IMR-90 (cell line): ENCODE data around the gene CBFA2T3. TPM values are rescaled to one million over a fixed set of nuclear protein-coding genes. Genes with fewer than 3 reads are reported as not detected.
A peak's percentile ranks its signal among the peaks of the same experiment; 100 is the strongest.

Experiments
- ATAC-seq: fragments of 200-7000 bp; cut with Tn5 transposase; 2 replicates; pipeline ENCODE4 v1.9.1; 2020; ENCODE audit warnings: low read depth, mild to moderate bottlenecking, moderate library complexity
- BruUV-seq: library from RNA; stranded (reverse); fragments of 400-500 nt; replicated peaks from 2 replicates; lab custom pipeline; 2021; lab: Mats Ljungman, UMichigan
- CTCF ChIA-PET: fragments of 300-600 bp; formaldehyde crosslinking; extraction: SDS; loops from one replicate; lab custom pipeline; 2021; ENCODE audit warnings: antibody characterized with exemption; lab: Yijun Ruan, JAX
- POLR2A ChIA-PET: fragments of 300-600 bp; sonication (Branson Sonifier 250); formaldehyde crosslinking; loops from one replicate; lab custom pipeline; 2022; ENCODE audit warnings: antibody characterized with exemption; ENCODE audit not compliant: unreplicated experiment; lab: Charles Lee
- DNase-seq: peaks from one replicate; pipeline ENCODE4 v3.0.0; 2013
- H2AFZ ChIP-seq: replicated peaks from 2 replicates; pipeline ENCODE3; 2013; ENCODE audit warnings: low read length, mild to moderate bottlenecking; ENCODE audit not compliant: poor library complexity
- H2AK5ac ChIP-seq: 2 replicates; pipeline ENCODE4 v1.6.1; 2013; ENCODE audit warnings: low read depth, low read length, inconsistent platforms
- H2AK9ac ChIP-seq: replicated peaks from 2 replicates; pipeline ENCODE3; 2013; ENCODE audit warnings: mild to moderate bottlenecking, low read depth, low read length, moderate library complexity; ENCODE audit not compliant: poor library complexity
- H2BK120ac ChIP-seq: 2 replicates; pipeline ENCODE4 v1.6.1; 2013; ENCODE audit warnings: low read depth, low read length, inconsistent platforms
- H2BK15ac ChIP-seq: 3 replicates; pipeline ENCODE4 v1.6.1; 2013; ENCODE audit warnings: low read depth, low read length, inconsistent platforms
- H2BK20ac ChIP-seq: 2 replicates; pipeline ENCODE4 v1.6.1; 2013; ENCODE audit warnings: low read depth, mild to moderate bottlenecking, inconsistent platforms, low read length, moderate library complexity
- H2BK5ac ChIP-seq: 2 replicates; pipeline ENCODE4 v1.6.1; 2013; ENCODE audit warnings: mild to moderate bottlenecking, low read depth, low read length, inconsistent platforms; ENCODE audit not compliant: poor library complexity, severe bottlenecking
- H3K14ac ChIP-seq: replicated peaks from 2 replicates; pipeline ENCODE4 v1.6.1; 2013; ENCODE audit warnings: low read depth, low read length, inconsistent platforms
- H3K18ac ChIP-seq: 2 replicates; pipeline ENCODE4 v1.6.1; 2013; ENCODE audit warnings: low read depth, low read length, control low read depth
- H3K23ac ChIP-seq: 2 replicates; pipeline ENCODE4 v1.6.1; 2013; ENCODE audit warnings: low read depth, low read length, inconsistent platforms
- H3K27ac ChIP-seq: 2 replicates; pipeline ENCODE4 v1.5.1; 2013; ENCODE audit warnings: mild to moderate bottlenecking, control low read depth, low read length; ENCODE audit not compliant: insufficient read depth
- H3K27me3 ChIP-seq: 2 replicates; pipeline ENCODE4 v1.6.1; 2013; ENCODE audit warnings: low read length; ENCODE audit not compliant: control insufficient read depth, insufficient read depth
- H3K36me3 ChIP-seq: 2 replicates; pipeline ENCODE4 v1.6.1; 2013; ENCODE audit warnings: low read length, mixed read lengths; ENCODE audit not compliant: control insufficient read depth, insufficient read depth
- H3K4ac ChIP-seq: 2 replicates; pipeline ENCODE4 v1.6.1; 2013; ENCODE audit warnings: low read depth, low read length, inconsistent platforms
- H3K4me1 ChIP-seq: 2 replicates; pipeline ENCODE4 v1.6.1; 2013; ENCODE audit warnings: low read length, mixed read lengths; ENCODE audit not compliant: control insufficient read depth, insufficient read depth
- H3K4me2 ChIP-seq: 2 replicates; pipeline ENCODE4 v1.6.1; 2013; ENCODE audit warnings: low read depth, mild to moderate bottlenecking, control low read depth, low read length, moderate library complexity
- H3K4me3 ChIP-seq: 2 replicates; pipeline ENCODE4 v1.5.1; 2013; ENCODE audit warnings: low read depth, mild to moderate bottlenecking, control low read depth, low read length, moderate library complexity; ENCODE audit not compliant: insufficient read depth
- H3K56ac ChIP-seq: 2 replicates; pipeline ENCODE4 v1.6.1; 2013; ENCODE audit warnings: low read length, inconsistent platforms; ENCODE audit not compliant: insufficient read depth; ENCODE audit errors: extremely low read depth
- H3K79me1 ChIP-seq, 2 experiments: 2 replicates each; pipeline ENCODE4 v1.6.1; 2013; ENCODE audit warnings: low read length in 2 of 2, inconsistent platforms in 1 of 2, low read depth in 1 of 2
- H3K9ac ChIP-seq: 2 replicates; pipeline ENCODE4 v1.6.1; 2013; ENCODE audit warnings: low read depth, low read length, control low read depth
- H3K9me1 ChIP-seq: 2 replicates; pipeline ENCODE4 v1.6.1; 2013; ENCODE audit warnings: low read length, inconsistent platforms; ENCODE audit not compliant: insufficient read depth
- H3K9me3 ChIP-seq: 2 replicates; pipeline ENCODE4 v1.6.1; 2013; ENCODE audit warnings: low read length; ENCODE audit not compliant: control insufficient read depth, insufficient read depth
- H4K20me1 ChIP-seq: 2 replicates; pipeline ENCODE4 v1.6.1; 2013; ENCODE audit warnings: low read length, inconsistent platforms; ENCODE audit not compliant: insufficient read depth
- H4K5ac ChIP-seq: 2 replicates; pipeline ENCODE4 v1.6.1; 2013; ENCODE audit warnings: mild to moderate bottlenecking, low read depth, low read length, control low read depth
- H4K8ac ChIP-seq, 2 experiments: 2 replicates each; pipeline ENCODE4 v1.6.1; 2013; ENCODE audit warnings: low read depth in 2 of 2, low read length in 2 of 2, control low read depth in 1 of 2, inconsistent platforms in 1 of 2
- H4K91ac ChIP-seq: 2 replicates; pipeline ENCODE4 v1.6.1; 2013; ENCODE audit warnings: low read depth, low read length, inconsistent platforms; ENCODE audit not compliant: insufficient read depth
- BHLHE40 ChIP-seq: fragments of 150-350 bp; IDR thresholded peaks from 2 replicates; pipeline ENCODE4 v1.6.1; 2016; ENCODE audit warnings: mild to moderate bottlenecking, low read depth, low read length
- CEBPB ChIP-seq: IDR thresholded peaks from 2 replicates; pipeline ENCODE4 v1.6.1; 2012; ENCODE audit warnings: low read depth, low read length, improper control_type of control experiment
- ELK1 ChIP-seq: fragments of 150-350 bp; IDR thresholded peaks from 2 replicates; pipeline ENCODE4 v1.6.1; 2016; ENCODE audit warnings: low read depth, mild to moderate bottlenecking, low read length, moderate library complexity, borderline replicate concordance
- MXI1 ChIP-seq: IDR thresholded peaks from 2 replicates; pipeline ENCODE4 v1.6.1; 2012; ENCODE audit warnings: low read depth, mild to moderate bottlenecking, low read length, moderate library complexity, borderline replicate concordance
- RFX5 ChIP-seq: IDR thresholded peaks from 2 replicates; pipeline ENCODE4 v1.8.0; 2012; ENCODE audit warnings: low read depth, mild to moderate bottlenecking, low read length, moderate library complexity
- WGBS, 2 experiments: methylation state at CpG; one replicate each; pipeline versions ENCODE4 v1.1.5 to v1.1.7; 2013; ENCODE audit warnings: missing lambda C conversion rate in 2 of 2; ENCODE audit not compliant: insufficient read length in 1 of 2; ENCODE audit errors: extremely low coverage in 2 of 2; 5-methylcytosine and 5-hydroxymethylcytosine counted together
- dilution Hi-C: fragments of 300-500 bp; cut with HindIII; formaldehyde crosslinking; loops from one replicate; pipeline ENCODE4 v1.14.3; 2018; ENCODE audit warnings: low sequenced_read_pairs; ENCODE audit not compliant: unreplicated experiment
- in situ Hi-C: fragments of 300-500 bp; cut with MboI; formaldehyde crosslinking; loops from 3 replicates; pipeline ENCODE4 v1.14.3; 2019; ENCODE audit warnings: low sequenced_read_pairs, inconsistent platforms, mixed read lengths
- intact Hi-C: fragments of 100-400 bp; cut with micrococcal nuclease; formaldehyde crosslinking; loops from 2 replicates; pipeline ENCODE4 v1.10.0; 2022
- polyA plus RNA-seq, 3 experiments: library from polyadenylated mRNA; depleted of rRNA; stranded (reverse); fragments of >200 nt; gene quantifications; 2 replicates each; pipeline ENCODE4 v1.2.3, GENCODE V29; 2012; ENCODE audit warnings: low replicate concordance in 1 of 3
- total RNA-seq: library from RNA; depleted of rRNA; stranded (reverse); fragments of >200 nt; gene quantifications from 2 replicates; pipeline ENCODE4 v1.2.3, GENCODE V29; 2012

The CBFA2T3 gene
- total and polyA plus RNA-seq, 2 of the 4 experiments (the other 2 are of a cell fraction), result not detected

DNA sequence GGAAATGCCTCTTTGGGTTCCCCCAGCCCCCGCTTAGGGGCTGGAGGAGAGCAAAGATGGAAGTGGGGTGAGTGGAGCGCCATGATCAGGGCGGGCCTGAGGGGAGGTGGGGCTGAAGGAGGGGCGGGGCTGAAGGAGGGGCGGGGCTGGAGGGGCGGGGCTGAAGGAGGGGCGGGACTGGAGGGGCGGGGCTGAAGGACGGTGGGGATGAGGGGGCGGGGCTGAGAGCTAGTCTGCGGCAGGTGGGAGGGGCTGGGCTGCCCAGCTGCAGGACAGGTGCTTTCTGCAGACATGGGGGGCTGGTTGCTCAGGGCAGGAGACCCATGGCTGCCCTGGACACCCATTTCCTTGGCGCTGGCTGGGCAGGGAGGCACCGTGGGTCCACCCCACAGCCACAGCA is 71.4 kb downstream of the CBFA2T3 start:
- DNase-seq (no peak), ATAC-seq (0 out of 2 replicates have a peak, but pooled peaks have one; percentile 27)
- no peak overlapping the region for H2BK20ac ChIP-seq
- intact Hi-C loops (no loop called here), dilution Hi-C loops (no loop called here), in situ Hi-C loops (no loop called here)
- ChIA-PET POLR2A (no interaction called here), CTCF (no interaction called here)
- H3K4me1 ChIP-seq, result no peaks in the 10 kb centered on the region
- no peak overlapping the region for H2AK5ac ChIP-seq
- H3K27ac ChIP-seq, result no peak overlapping the region
- no peaks in the 10 kb centered on the region for H3K79me1 ChIP-seq
- no peak overlapping the region for H2BK15ac ChIP-seq
- no peak overlapping the region for H4K8ac ChIP-seq
- no peak overlapping the region for H3K4me3 ChIP-seq
- no peak overlapping the region for H2AFZ ChIP-seq
- no peak overlapping the region for H2BK5ac ChIP-seq
- H2AK9ac ChIP-seq, result no peak overlapping the region
- H3K23ac ChIP-seq, result no peak overlapping the region
- no peak overlapping the region for H3K4me2 ChIP-seq
- H3K9me3 ChIP-seq, result no peaks in the 10 kb centered on the region
- H3K18ac ChIP-seq, result no peak overlapping the region
- WGBS, 2 experiments, result no CpG with 5 or more reads among the region's 13 CpGs
- H4K91ac ChIP-seq, result no peak overlapping the region
- no peak overlapping the region for H4K5ac ChIP-seq
- no peaks in the 10 kb centered on the region for H3K36me3 ChIP-seq
- TF ChIP-seq CEBPB (no peak), RFX5 (no peak), BHLHE40 (no peak), ELK1 (no peak), MXI1 (no peak)
- H3K4ac ChIP-seq, result no peak overlapping the region
- H3K14ac ChIP-seq, result no peak overlapping the region
- H3K27me3 ChIP-seq, result peaks cover 16% of the 10 kb centered on the region; the same call in 1 of the 2 replicates
- H3K9me1 ChIP-seq, result no peaks in the 10 kb centered on the region
- no peak overlapping the region for H3K9ac ChIP-seq
- no TSS peak for BruUV-seq
- no peak overlapping the region for H3K56ac ChIP-seq
- no peak overlapping the region for H2BK120ac ChIP-seq
- H4K20me1 ChIP-seq, result no peaks in the 10 kb centered on the region
